HepG2 (cell line): Measurements from ENCODE around the gene SLA2. TPM values are rescaled to one million over a fixed set of nuclear protein-coding genes. Genes with fewer than 3 reads are reported as not detected.

ENCODE experiments used
- ATAC-seq: fragments of 200-7000 bp; cut with Tn5 transposase; 3 replicates; pipeline ENCODE4 v1.9.1; 2020; ENCODE audit warnings: mild to moderate bottlenecking, moderate library complexity
- BruUV-seq: library from RNA; stranded (reverse); fragments of 400-500 nt; replicated peaks from 2 replicates; lab custom pipeline; 2021; lab: Mats Ljungman, UMichigan
- CTCF ChIA-PET: fragments of 300-600 bp; formaldehyde crosslinking; extraction: SDS; loops from one replicate; lab custom pipeline; 2021; ENCODE audit warnings: low total read pairs, inconsistent platforms, low intra/inter-chr PET ratio; lab: Yijun Ruan, JAX
- POLR2A ChIA-PET: fragments of 350-600 bp; sonication (Branson Sonifier 250); formaldehyde crosslinking; loops from one replicate; lab custom pipeline; 2020; ENCODE audit warnings: antibody characterized with exemption, inconsistent platforms; lab: Yijun Ruan, JAX
- DNase-seq: peaks from one replicate; pipeline ENCODE4 v3.0.0-alpha.2; 2015; ENCODE audit warnings: low spot score
- FAIRE-seq: peaks from 3 replicates; lab custom pipeline; 2011; peaks lifted over from hg19 to GRCh38; lab: Jason Lieb, UNC
- H2AFZ ChIP-seq: one replicate; pipeline ENCODE4 v1.6.1; 2011; ENCODE audit warnings: low read length, inconsistent platforms
- H3K27ac ChIP-seq: fragments of 300-600 bp; 3 replicates; pipeline ENCODE4 v1.8.0; 2011; ENCODE audit warnings: mixed run types, mild to moderate bottlenecking, mixed read lengths, low read length, inconsistent platforms; ENCODE audit not compliant: insufficient read depth; ENCODE audit errors: extremely low read length
- H3K27me3 ChIP-seq, 2 experiments: fragments of 200-600 bp in 1 of 2; 2 replicates in 1 of 2; 3 replicates in 1 of 2; pipeline versions ENCODE4 v1.6.0 to v1.8.0; 2011; ENCODE audit warnings: low read length in 2 of 2, mild to moderate bottlenecking in 2 of 2, moderate library complexity in 2 of 2, inconsistent platforms in 1 of 2; ENCODE audit not compliant: insufficient read depth in 2 of 2, control insufficient read depth in 1 of 2
- H3K36me3 ChIP-seq, 2 experiments: fragments of 200-600 bp in 1 of 2; replicated peaks in 1 of 2; 2 replicates in 1 of 2; 3 replicates in 1 of 2; pipeline versions ENCODE4 v1.5.1 to v1.8.0; 2011; ENCODE audit warnings: low read length in 2 of 2, inconsistent platforms in 1 of 2; ENCODE audit not compliant: insufficient read depth in 2 of 2, control insufficient read depth in 1 of 2
- H3K4me1 ChIP-seq: 2 replicates; pipeline ENCODE4 v1.5.1; 2012; ENCODE audit warnings: low read length, inconsistent platforms; ENCODE audit not compliant: insufficient read depth
- H3K4me2 ChIP-seq: 2 replicates; pipeline ENCODE4 v1.6.0; 2011; ENCODE audit warnings: low read depth, low read length, inconsistent platforms
- H3K4me3 ChIP-seq, 3 experiments: fragments of 200-600 bp in 1 of 3; sonication (generic), shearing (Covaris generic) in 1 of 3; replicated peaks in 1 of 3; 2 replicates each; pipeline ENCODE4 v1.5.1; 2011 to 2016; ENCODE audit warnings: low read length in 3 of 3, inconsistent platforms in 2 of 3, low read depth in 2 of 3, mild to moderate bottlenecking in 2 of 3, control low read depth in 1 of 3, mixed read lengths in 1 of 3; ENCODE audit not compliant: insufficient read depth in 1 of 3
- H3K79me2 ChIP-seq: one replicate; pipeline ENCODE4 v1.6.1; 2011; ENCODE audit warnings: low read length, inconsistent platforms; ENCODE audit not compliant: insufficient read depth
- H3K9ac ChIP-seq: 2 replicates; pipeline ENCODE4 v1.6.0; 2011; ENCODE audit warnings: mild to moderate bottlenecking, low read depth, low read length, inconsistent platforms; ENCODE audit not compliant: insufficient read depth
- H3K9me3 ChIP-seq: 2 replicates; pipeline ENCODE4 v1.5.1; 2012; ENCODE audit warnings: mild to moderate bottlenecking, low read length
- H4K20me1 ChIP-seq: 2 replicates; pipeline ENCODE4 v1.6.0; 2011; ENCODE audit warnings: inconsistent platforms, mild to moderate bottlenecking, low read length, moderate library complexity; ENCODE audit not compliant: insufficient read depth
- FOXC1 ChIP-seq: sonication (generic); formaldehyde crosslinking; IDR thresholded peaks from 2 replicates; pipeline ENCODE4 v1.8.0; 2022; ENCODE audit warnings: mild to moderate bottlenecking, missing genetic modification reagents, borderline replicate concordance
- POLR2A ChIP-seq, 2 experiments: IDR thresholded peaks; 2 replicates each; pipeline ENCODE4 v1.6.1; 2011; ENCODE audit warnings: low read depth in 2 of 2, low read length in 2 of 2, mild to moderate bottlenecking in 1 of 2, moderate library complexity in 1 of 2; ENCODE audit not compliant: insufficient read depth in 1 of 2
- ZNF563 ChIP-seq: sonication (generic); formaldehyde crosslinking; IDR thresholded peaks from 2 replicates; pipeline ENCODE4 v1.8.0; 2022; ENCODE audit warnings: mild to moderate bottlenecking, moderate library complexity, missing genetic modification reagents
- WGBS: methylation state at CpG from one replicate; pipeline ENCODE4 v1.1.6; 2017; ENCODE audit warnings: low lambda C conversion rate; 5-methylcytosine and 5-hydroxymethylcytosine counted together
- in situ Hi-C: cut with HindIII; loops from 2 replicates; pipeline ENCODE4 v1.10.0; 2017; ENCODE audit warnings: low pct_unique_long_range_greater_than_20kb; ENCODE audit not compliant: extremely low pct_ligation_motif_present
- intact Hi-C: fragments of 100-400 bp; cut with micrococcal nuclease; formaldehyde crosslinking; loops from one replicate; pipeline ENCODE4 v1.10.0; 2022; ENCODE audit not compliant: unreplicated experiment
- polyA plus RNA-seq, 8 experiments: library from polyadenylated mRNA; depleted of rRNA in 3 of 8; stranded (reverse) in 7 of 8; unstranded in 1 of 8; fragments of >200 nt; fragmentation: Illumina TruSeq in 4 of 8; extraction: Trizol in 4 of 8; gene quantifications; 2 replicates each; pipeline versions ENCODE4 v1.2.1 to v1.2.3, GENCODE V29; 2011 to 2016; ENCODE audit warnings: low read depth in 4 of 8, missing spikeins in 1 of 8, mixed read lengths in 1 of 8; ENCODE audit not compliant: insufficient read depth in 1 of 8
- total RNA-seq, 5 experiments: library from RNA; depleted of rRNA; stranded (reverse); fragments of >200 nt; fragmentation: Illumina TruSeq; extraction: Trizol; gene quantifications; 2 replicates each; pipeline ENCODE4 v1.2.3, GENCODE V29; 2016; ENCODE audit warnings: low read depth in 1 of 5
- TF ChIP-seq, protein P1 (sequence below): sonication (generic); formaldehyde crosslinking; conservative IDR thresholded peaks from 2 replicates; pipeline ENCODE4 v1.8.0; 2022; ENCODE audit warnings: missing genetic modification reagents
- TF ChIP-seq, protein P2 (sequence below): sonication (generic); formaldehyde crosslinking; IDR thresholded peaks from 2 replicates; pipeline ENCODE4 v1.5.1; 2020; ENCODE audit warnings: mild to moderate bottlenecking, missing genetic modification reagents, moderate library complexity

Gene SLA2
- total and polyA plus RNA-seq, 2 of the 13 experiments (the other 11 are each of a cell fraction or from before 2014, with no cell fraction given), result 1.6 to 3.6 TPM

DNA sequence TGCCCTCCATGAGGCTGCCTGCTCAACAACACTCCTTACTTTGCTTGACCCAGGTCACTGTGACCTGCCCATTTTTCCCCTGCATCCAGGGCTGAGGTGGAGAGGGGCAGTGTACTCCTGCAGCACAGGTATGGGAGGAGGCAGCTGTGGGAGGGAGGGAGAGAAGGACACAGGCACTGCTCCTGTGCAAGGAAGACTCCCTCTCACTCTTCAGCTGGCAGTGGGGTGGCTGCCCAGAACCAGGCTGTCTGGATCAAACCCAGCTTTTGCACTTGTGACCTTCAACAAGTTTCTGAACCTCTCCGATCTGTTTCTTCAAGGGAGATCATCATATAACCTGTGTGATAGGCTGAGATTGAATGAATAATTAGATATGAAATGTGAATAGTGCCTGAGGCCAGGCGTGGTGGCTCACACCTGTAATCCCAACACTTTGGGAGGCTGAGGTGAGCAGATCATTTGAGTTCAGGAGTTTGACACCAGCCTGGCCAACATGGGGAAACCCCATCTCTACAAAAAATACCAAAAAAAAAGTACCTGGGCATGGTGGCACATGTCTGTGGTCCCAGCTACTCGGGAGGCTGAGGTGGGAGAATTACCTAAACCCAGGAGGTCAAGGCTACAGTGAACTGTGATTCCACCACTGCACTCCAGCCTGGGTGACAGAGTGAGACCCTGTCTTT, 58.5 kb downstream of the SLA2 start:
- intact Hi-C loops (loop anchor here (5.0 kb wide), 1 partner anchor 1835 kb away; no protein-coding TSS in a partner anchor), in situ Hi-C loops (no loop called here)
- BruUV-seq, result no TSS peak
- ATAC-seq, result no peak
- H3K79me2 ChIP-seq, result no peaks in the 10 kb centered on the region
- DNase-seq, result no peak
- no peaks in the 10 kb centered on the region for H4K20me1 ChIP-seq
- POLR2A ChIA-PET, result interaction anchor here (1.1 to 2.9 kb wide), 4 partner anchors 12 to 18 kb away, joined by 3 to 23 read pairs (median 8); partner anchors contain the start of genes RAB5IF and TGIF2
- H3K27ac ChIP-seq, result no peak overlapping the region
- H2AFZ ChIP-seq, result no peak overlapping the region
- H3K4me2 ChIP-seq, result no peak overlapping the region
- no peak overlapping the region for H3K4me3 ChIP-seq
- no peaks in the 10 kb centered on the region for H3K9me3 ChIP-seq
- H3K4me1 ChIP-seq, result no peaks in the 10 kb centered on the region
- WGBS, result 86% methylated on average over 3 of the region's 3 CpGs
- FAIRE-seq, result no peak
- H3K36me3 ChIP-seq, result peaks cover 30 to 52% of the 10 kb centered on the region in 2 experiments
- no peaks in the 10 kb centered on the region for H3K27me3 ChIP-seq
- H3K9ac ChIP-seq, result no peak overlapping the region
- TF ChIP-seq FOXC1 (CRISPR knock-in tag) (0 out of 2 replicates have a peak, but pooled peaks have one; percentile 30), POLR2A (IDR thresholded peaks at IDR 0.05; ENCODE audit: insufficient read depth in 1 of 2, low read depth in 2 of 2, low read length in 2 of 2) (peak in 1 of 2 experiments; percentile 35; a peak in 1 of 4 replicates), ZNF563 (CRISPR knock-in tag) (0 out of 2 replicates have a peak, but pooled peaks have one; percentile 40)
- TF ChIP-seq, protein P1, sequence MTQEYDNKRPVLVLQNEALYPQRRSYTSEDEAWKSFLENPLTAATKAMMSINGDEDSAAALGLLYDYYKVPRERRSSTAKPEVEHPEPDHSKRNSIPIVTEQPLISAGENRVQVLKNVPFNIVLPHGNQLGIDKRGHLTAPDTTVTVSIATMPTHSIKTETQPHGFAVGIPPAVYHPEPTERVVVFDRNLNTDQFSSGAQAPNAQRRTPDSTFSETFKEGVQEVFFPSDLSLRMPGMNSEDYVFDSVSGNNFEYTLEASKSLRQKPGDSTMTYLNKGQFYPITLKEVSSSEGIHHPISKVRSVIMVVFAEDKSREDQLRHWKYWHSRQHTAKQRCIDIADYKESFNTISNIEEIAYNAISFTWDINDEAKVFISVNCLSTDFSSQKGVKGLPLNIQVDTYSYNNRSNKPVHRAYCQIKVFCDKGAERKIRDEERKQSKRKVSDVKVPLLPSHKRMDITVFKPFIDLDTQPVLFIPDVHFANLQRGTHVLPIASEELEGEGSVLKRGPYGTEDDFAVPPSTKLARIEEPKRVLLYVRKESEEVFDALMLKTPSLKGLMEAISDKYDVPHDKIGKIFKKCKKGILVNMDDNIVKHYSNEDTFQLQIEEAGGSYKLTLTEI (CRISPR knock-in tag), result no peak
- TF ChIP-seq, protein P2, sequence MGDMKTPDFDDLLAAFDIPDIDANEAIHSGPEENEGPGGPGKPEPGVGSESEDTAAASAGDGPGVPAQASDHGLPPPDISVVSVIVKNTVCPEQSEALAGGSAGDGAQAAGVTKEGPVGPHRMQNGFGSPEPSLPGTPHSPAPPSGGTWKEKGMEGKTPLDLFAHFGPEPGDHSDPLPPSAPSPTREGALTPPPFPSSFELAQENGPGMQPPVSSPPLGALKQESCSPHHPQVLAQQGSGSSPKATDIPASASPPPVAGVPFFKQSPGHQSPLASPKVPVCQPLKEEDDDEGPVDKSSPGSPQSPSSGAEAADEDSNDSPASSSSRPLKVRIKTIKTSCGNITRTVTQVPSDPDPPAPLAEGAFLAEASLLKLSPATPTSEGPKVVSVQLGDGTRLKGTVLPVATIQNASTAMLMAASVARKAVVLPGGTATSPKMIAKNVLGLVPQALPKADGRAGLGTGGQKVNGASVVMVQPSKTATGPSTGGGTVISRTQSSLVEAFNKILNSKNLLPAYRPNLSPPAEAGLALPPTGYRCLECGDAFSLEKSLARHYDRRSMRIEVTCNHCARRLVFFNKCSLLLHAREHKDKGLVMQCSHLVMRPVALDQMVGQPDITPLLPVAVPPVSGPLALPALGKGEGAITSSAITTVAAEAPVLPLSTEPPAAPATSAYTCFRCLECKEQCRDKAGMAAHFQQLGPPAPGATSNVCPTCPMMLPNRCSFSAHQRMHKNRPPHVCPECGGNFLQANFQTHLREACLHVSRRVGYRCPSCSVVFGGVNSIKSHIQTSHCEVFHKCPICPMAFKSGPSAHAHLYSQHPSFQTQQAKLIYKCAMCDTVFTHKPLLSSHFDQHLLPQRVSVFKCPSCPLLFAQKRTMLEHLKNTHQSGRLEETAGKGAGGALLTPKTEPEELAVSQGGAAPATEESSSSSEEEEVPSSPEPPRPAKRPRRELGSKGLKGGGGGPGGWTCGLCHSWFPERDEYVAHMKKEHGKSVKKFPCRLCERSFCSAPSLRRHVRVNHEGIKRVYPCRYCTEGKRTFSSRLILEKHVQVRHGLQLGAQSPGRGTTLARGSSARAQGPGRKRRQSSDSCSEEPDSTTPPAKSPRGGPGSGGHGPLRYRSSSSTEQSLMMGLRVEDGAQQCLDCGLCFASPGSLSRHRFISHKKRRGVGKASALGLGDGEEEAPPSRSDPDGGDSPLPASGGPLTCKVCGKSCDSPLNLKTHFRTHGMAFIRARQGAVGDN (CRISPR knock-in tag), result 0 out of 2 replicates have a peak, but pooled peaks have one; percentile 4
- CTCF ChIA-PET, result no interaction called here
